PFSK-1 (cell line): ENCODE measurements around the gene PSMC1.

Source experiments
- FOXP2 ChIP-seq: optimal IDR thresholded peaks from 2 replicates; pipeline ENCODE3; 2011; ENCODE audit warnings: borderline replicate concordance, control low read depth, inconsistent platforms; ENCODE audit not compliant: insufficient read depth; ENCODE audit errors: extremely low read length, extremely low read depth
- POLR2AphosphoS5 ChIP-seq: IDR thresholded peaks from 2 replicates; pipeline ENCODE4 v1.6.1; 2012; ENCODE audit warnings: low read depth, mild to moderate bottlenecking, control low read depth, low read length, moderate library complexity
- REST ChIP-seq, 2 experiments: IDR thresholded peaks; 2 replicates each; pipeline versions ENCODE4 v1.6.1 to v1.8.0; 2011 to 2012; ENCODE audit warnings: low read depth in 2 of 2, low read length in 2 of 2, control low read depth in 1 of 2, inconsistent platforms in 1 of 2, mild to moderate bottlenecking in 1 of 2, moderate library complexity in 1 of 2; ENCODE audit not compliant: insufficient read depth in 1 of 2
- SIN3A ChIP-seq: IDR thresholded peaks from 2 replicates; pipeline ENCODE4 v1.6.1; 2012; ENCODE audit warnings: mild to moderate bottlenecking, low read length, moderate library complexity, borderline replicate concordance; ENCODE audit not compliant: insufficient read depth
- TAF1 ChIP-seq: IDR thresholded peaks from 2 replicates; pipeline ENCODE4 v1.6.1; 2012; ENCODE audit warnings: low read length, control low read depth, borderline replicate concordance; ENCODE audit not compliant: insufficient read depth

PSMC1 gene

GRCh38 chr14:90295870-90296516 is 39.6 kb downstream of the PSMC1 start:
- TF ChIP-seq TAF1 (no peak), SIN3A (no peak), FOXP2 (no peak), REST (IDR thresholded peaks at IDR 0.05; ENCODE audit: insufficient read depth in 1 of 2, low read depth in 2 of 2, low read length in 2 of 2) (no peak), POLR2AphosphoS5 (no peak)

DNA sequence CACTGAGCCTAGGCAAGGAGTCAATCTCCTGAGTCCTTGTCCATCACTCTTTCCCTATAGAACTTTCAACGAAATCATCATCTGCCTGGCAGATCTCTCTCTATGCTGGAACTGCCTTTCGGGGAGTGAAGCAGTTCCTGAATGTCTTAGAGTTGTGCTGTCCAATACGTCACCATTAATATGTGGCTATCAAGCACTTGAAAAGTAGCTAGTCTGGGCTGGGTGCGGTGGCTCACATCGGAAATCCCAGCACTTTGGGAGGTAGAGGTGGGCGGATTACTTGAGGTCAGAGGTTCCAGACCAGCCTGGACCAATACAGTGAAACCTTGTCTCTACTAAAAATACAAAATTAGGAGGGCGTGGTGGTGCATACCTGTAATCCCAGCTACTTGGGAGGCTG is 40.3 kb downstream of the PSMC1 start:
- TF ChIP-seq POLR2AphosphoS5 (no peak), TAF1 (no peak), FOXP2 (no peak), SIN3A (no peak), REST (IDR thresholded peaks at IDR 0.05; ENCODE audit: insufficient read depth in 1 of 2, low read depth in 2 of 2, low read length in 2 of 2) (no peak)

GRCh38 chr14:90297876-90298629 is 41.7 kb downstream of the PSMC1 start:
- TF ChIP-seq POLR2AphosphoS5 (no peak), FOXP2 (no peak), REST (IDR thresholded peaks at IDR 0.05; ENCODE audit: insufficient read depth in 1 of 2, low read depth in 2 of 2, low read length in 2 of 2) (no peak), TAF1 (no peak), SIN3A (no peak)

GRCh38 chr14:90299408-90299807 is 43.1 kb downstream of the PSMC1 start:
- TF ChIP-seq REST (IDR thresholded peaks at IDR 0.05; ENCODE audit: insufficient read depth in 1 of 2, low read depth in 2 of 2, low read length in 2 of 2): no peak
- TF ChIP-seq POLR2AphosphoS5: no peak
- no peak for TF ChIP-seq SIN3A

DNA sequence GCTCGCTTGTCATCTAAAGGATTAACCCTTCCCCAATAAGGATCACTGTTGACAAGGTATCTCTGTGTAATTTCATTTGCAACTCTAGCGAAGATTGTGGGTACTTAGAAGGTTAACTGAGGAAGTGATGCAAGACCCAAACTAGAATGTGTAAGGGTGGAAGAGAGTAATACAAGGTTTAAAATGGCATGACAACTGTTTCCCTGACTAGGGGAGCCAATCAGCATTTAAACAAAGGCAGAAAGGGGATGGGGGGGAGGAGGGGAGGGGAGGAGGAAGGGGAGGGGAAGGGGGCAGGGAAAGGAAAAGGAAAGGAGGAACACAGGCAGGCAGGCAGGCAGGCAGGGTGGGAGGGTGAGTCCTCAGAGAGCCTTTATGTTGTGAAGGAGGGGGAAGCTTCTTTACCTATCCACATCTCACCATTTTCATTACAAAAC is 44.3 kb downstream of the PSMC1 start:
- TF ChIP-seq TAF1: no peak
